HepG2 (cell line): ENCODE results near the gene SGMS1. TPM values are rescaled to one million over a fixed set of nuclear protein-coding genes. Genes with fewer than 3 reads are reported as not detected.

Source experiments
- ELF3 ChIP-seq: IDR thresholded peaks from 2 replicates; pipeline ENCODE4 v1.6.1; 2016; ENCODE audit warnings: missing genetic modification reagents, missing compliant biosample characterization
- FOSL2 ChIP-seq: sonication (generic); formaldehyde crosslinking; IDR thresholded peaks from 2 replicates; pipeline ENCODE4 v1.4.0; 2020; ENCODE audit warnings: missing genetic modification reagents
- FOXP4 ChIP-seq: sonication (generic); formaldehyde crosslinking; IDR thresholded peaks from 2 replicates; pipeline ENCODE4 v1.4.0; 2020; ENCODE audit warnings: missing genetic modification reagents
- GRHL1 ChIP-seq: sonication (generic); formaldehyde crosslinking; conservative IDR thresholded peaks from 2 replicates; pipeline ENCODE4 v1.8.0; 2022; ENCODE audit warnings: missing genetic modification reagents
- HDAC1 ChIP-seq: sonication (generic); formaldehyde crosslinking; IDR thresholded peaks from 2 replicates; pipeline ENCODE4 v1.5.1; 2020; ENCODE audit warnings: mild to moderate bottlenecking, missing genetic modification reagents
- HES4 ChIP-seq: sonication (generic); formaldehyde crosslinking; IDR thresholded peaks from 2 replicates; pipeline ENCODE4 v1.9.0; 2021; ENCODE audit warnings: mild to moderate bottlenecking, missing genetic modification reagents, borderline replicate concordance
- IRX3 ChIP-seq: sonication (generic); formaldehyde crosslinking; IDR thresholded peaks from 2 replicates; pipeline ENCODE4 v1.8.1; 2023; ENCODE audit warnings: mild to moderate bottlenecking, low read depth, missing genetic modification reagents, borderline replicate concordance
- KAT8 ChIP-seq: IDR thresholded peaks from 2 replicates; pipeline ENCODE4 v1.6.1; 2016; ENCODE audit warnings: missing genetic modification reagents, missing compliant biosample characterization
- RCOR2 ChIP-seq: IDR thresholded peaks from 2 replicates; pipeline ENCODE4 v1.6.1; 2016; ENCODE audit warnings: missing biosample characterization, missing genetic modification reagents
- RERE ChIP-seq: IDR thresholded peaks from 2 replicates; pipeline ENCODE4 v1.6.1; 2016; ENCODE audit warnings: low read depth, missing genetic modification reagents, missing compliant biosample characterization
- SAP130 ChIP-seq: IDR thresholded peaks from 2 replicates; pipeline ENCODE4 v1.6.1; 2016; ENCODE audit warnings: low read depth
- STAG1 ChIP-seq: sonication (generic); formaldehyde crosslinking; IDR thresholded peaks from 2 replicates; pipeline ENCODE4 v1.4.0; 2020; ENCODE audit warnings: missing genetic modification reagents
- USF2 ChIP-seq, 2 experiments: sonication (generic) in 1 of 2; formaldehyde crosslinking in 1 of 2; IDR thresholded peaks; 2 replicates each; pipeline versions ENCODE4 v1.5.1 to v1.6.1; 2011 to 2020; ENCODE audit warnings: borderline replicate concordance in 1 of 2, low read depth in 1 of 2, low read length in 1 of 2, mild to moderate bottlenecking in 1 of 2, missing genetic modification reagents in 1 of 2, moderate library complexity in 1 of 2
- ZFP37 ChIP-seq: sonication (generic); formaldehyde crosslinking; IDR thresholded peaks from 2 replicates; pipeline ENCODE4 v1.4.0; 2020; ENCODE audit warnings: missing genetic modification reagents, borderline replicate concordance
- polyA plus RNA-seq, 8 experiments: library from polyadenylated mRNA; depleted of rRNA in 3 of 8; stranded (reverse) in 7 of 8; unstranded in 1 of 8; fragments of >200 nt; fragmentation: Illumina TruSeq in 4 of 8; extraction: Trizol in 4 of 8; gene quantifications; 2 replicates each; pipeline versions ENCODE4 v1.2.1 to v1.2.3, GENCODE V29; 2011 to 2016; ENCODE audit warnings: low read depth in 4 of 8, missing spikeins in 1 of 8, mixed read lengths in 1 of 8; ENCODE audit not compliant: insufficient read depth in 1 of 8
- total RNA-seq, 5 experiments: library from RNA; depleted of rRNA; stranded (reverse); fragments of >200 nt; fragmentation: Illumina TruSeq; extraction: Trizol; gene quantifications; 2 replicates each; pipeline ENCODE4 v1.2.3, GENCODE V29; 2016; ENCODE audit warnings: low read depth in 1 of 5
- TF ChIP-seq, protein P1 (sequence below), 2 experiments: sonication (generic) in 1 of 2; formaldehyde crosslinking in 1 of 2; IDR thresholded peaks; 2 replicates each; pipeline versions ENCODE4 v1.4.0 to v1.6.1; 2018 to 2020; ENCODE audit warnings: missing genetic modification reagents in 2 of 2, borderline replicate concordance in 1 of 2, low read depth in 1 of 2, mild to moderate bottlenecking in 1 of 2, missing biosample characterization in 1 of 2

SGMS1 gene
- total and polyA plus RNA-seq, 2 of the 13 experiments (the other 11 are each of a cell fraction or from before 2014, with no cell fraction given) = 6.5 to 15.1 TPM

DNA sequence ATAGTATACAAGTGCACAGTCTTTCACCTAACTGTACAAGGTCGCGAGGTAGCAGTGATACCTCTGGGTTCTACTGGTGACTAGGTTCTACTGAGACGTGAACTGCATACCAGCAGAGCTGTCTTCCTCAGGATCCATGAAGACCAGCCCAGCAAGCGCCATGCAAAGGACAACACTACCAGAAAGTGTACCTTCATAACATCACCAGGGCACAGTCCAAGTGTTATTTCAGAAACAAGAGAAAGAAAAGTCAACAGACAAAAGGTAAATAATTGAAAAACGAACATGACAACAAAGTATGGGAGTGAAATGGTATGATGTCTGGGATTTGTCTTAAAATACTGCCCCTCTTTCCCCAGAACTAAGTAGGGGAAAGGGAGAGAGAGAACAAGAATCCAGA is 231.3 kb downstream of the SGMS1 start (continued):
- TF ChIP-seq, protein P1, sequence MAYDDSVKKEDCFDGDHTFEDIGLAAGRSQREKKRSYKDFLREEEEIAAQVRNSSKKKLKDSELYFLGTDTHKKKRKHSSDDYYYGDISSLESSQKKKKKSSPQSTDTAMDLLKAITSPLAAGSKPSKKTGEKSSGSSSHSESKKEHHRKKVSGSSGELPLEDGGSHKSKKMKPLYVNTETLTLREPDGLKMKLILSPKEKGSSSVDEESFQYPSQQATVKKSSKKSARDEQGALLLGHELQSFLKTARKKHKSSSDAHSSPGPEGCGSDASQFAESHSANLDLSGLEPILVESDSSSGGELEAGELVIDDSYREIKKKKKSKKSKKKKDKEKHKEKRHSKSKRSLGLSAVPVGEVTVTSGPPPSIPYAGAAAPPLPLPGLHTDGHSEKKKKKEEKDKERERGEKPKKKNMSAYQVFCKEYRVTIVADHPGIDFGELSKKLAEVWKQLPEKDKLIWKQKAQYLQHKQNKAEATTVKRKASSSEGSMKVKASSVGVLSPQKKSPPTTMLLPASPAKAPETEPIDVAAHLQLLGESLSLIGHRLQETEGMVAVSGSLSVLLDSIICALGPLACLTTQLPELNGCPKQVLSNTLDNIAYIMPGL (CRISPR knock-in tag; IDR thresholded peaks at IDR 0.05; ENCODE audit: borderline replicate concordance in 1 of 2, low read depth in 1 of 2) = peak; percentile 22 to 47; a peak in 1 of 4 replicates
- 0 out of 2 replicates have a peak, but pooled peaks have one; percentile 39 for TF ChIP-seq RERE
- peak; percentile 78 for TF ChIP-seq FOXP4
- peak; percentile 55; the same call in 1 of the 2 replicates for TF ChIP-seq HDAC1 (CRISPR knock-in tag)
- TF ChIP-seq GRHL1 (CRISPR knock-in tag) = no peak
- peak; percentile 7; the same call in 1 of the 2 replicates for TF ChIP-seq STAG1 (CRISPR knock-in tag)
- 0 out of 2 replicates have a peak, but pooled peaks have one; percentile 23 for TF ChIP-seq KAT8 (CRISPR knock-in tag)
- peak; percentile 36; the same call in 1 of the 2 replicates for TF ChIP-seq ZFP37 (CRISPR knock-in tag)
- TF ChIP-seq IRX3 = no peak
- TF ChIP-seq ELF3 = peak; percentile 49
- no peak for TF ChIP-seq USF2 (IDR thresholded peaks at IDR 0.05; ENCODE audit: low read depth, low read length)
- TF ChIP-seq USF2 (CRISPR knock-in tag; IDR thresholded peaks at IDR 0.05; ENCODE audit: borderline replicate concordance) = no peak
- TF ChIP-seq HES4 (CRISPR knock-in tag) = no peak
- peak; percentile 76 for TF ChIP-seq SAP130 (CRISPR knock-in tag)
- peak; percentile 76 for TF ChIP-seq FOSL2 (CRISPR knock-in tag)
- peak; percentile 37; the same call in 1 of the 2 replicates for TF ChIP-seq RCOR2 (CRISPR knock-in tag)
